Smooth muscle cell (in vitro differentiated cells): Measurements from ENCODE around the gene FHIT. TPM values are rescaled to one million over a fixed set of nuclear protein-coding genes. Genes with fewer than 3 reads are reported as not detected.

Source experiments
- DNase-seq: peaks from one replicate; lab custom pipeline; 2025; ENCODE audit not compliant: unreplicated experiment; lab: John Stamatoyannopoulos, UW
- H2AFZ ChIP-seq: fragments of 200-600 bp; sonication (generic); 2 replicates; pipeline ENCODE4 v1.6.0; 2016; ENCODE audit warnings: antibody characterized with exemption, low read depth, mild to moderate bottlenecking
- H3F3A ChIP-seq: fragments of 200-600 bp; sonication (generic); 2 replicates; pipeline ENCODE4 v1.6.0; 2017; ENCODE audit warnings: antibody characterized with exemption, low read depth
- H3K27ac ChIP-seq: fragments of 200-600 bp; sonication (generic); 2 replicates; pipeline ENCODE4 v1.5.1; 2016; ENCODE audit warnings: low read depth, mild to moderate bottlenecking
- H3K27me3 ChIP-seq: fragments of 200-600 bp; sonication (generic); 2 replicates; pipeline ENCODE4 v1.6.1; 2016; ENCODE audit warnings: low read depth, mild to moderate bottlenecking
- H3K36me3 ChIP-seq: fragments of 200-600 bp; sonication (generic); 2 replicates; pipeline ENCODE4 v1.5.1; 2016; ENCODE audit warnings: low read depth
- H3K4me1 ChIP-seq: fragments of 200-600 bp; sonication (generic); 2 replicates; pipeline ENCODE4 v1.5.1; 2016; ENCODE audit warnings: low read depth
- H3K4me2 ChIP-seq: fragments of 200-600 bp; sonication (generic); 2 replicates; pipeline ENCODE4 v1.6.0; 2016; ENCODE audit warnings: mild to moderate bottlenecking
- H3K4me3 ChIP-seq: fragments of 200-600 bp; sonication (generic); 2 replicates; pipeline ENCODE4 v1.5.1; 2016; ENCODE audit warnings: mild to moderate bottlenecking
- H3K79me2 ChIP-seq: fragments of 200-600 bp; sonication (generic); 2 replicates; pipeline ENCODE4 v1.6.0; 2016; ENCODE audit warnings: low read depth, mild to moderate bottlenecking
- H3K9ac ChIP-seq: fragments of 200-600 bp; sonication (generic); 2 replicates; pipeline ENCODE4 v1.6.0; 2016; ENCODE audit warnings: low read depth
- H3K9me3 ChIP-seq: fragments of 200-600 bp; sonication (generic); replicated peaks from 2 replicates; pipeline ENCODE4 v1.5.1; 2016; ENCODE audit warnings: low read depth
- H4K20me1 ChIP-seq: fragments of 200-600 bp; sonication (generic); 2 replicates; pipeline ENCODE4 v1.6.0; 2016; ENCODE audit warnings: low read depth
- CTCF ChIP-seq: fragments of 200-600 bp; sonication (generic); IDR thresholded peaks from 2 replicates; pipeline ENCODE4 v1.5.1; 2017; ENCODE audit warnings: borderline replicate concordance, mild to moderate bottlenecking, antibody characterized with exemption; ENCODE audit not compliant: insufficient read depth, poor library complexity, severe bottlenecking
- WGBS: methylation state at CpG from one replicate; pipeline ENCODE4 v1.1.7; 2016; ENCODE audit warnings: low lambda C conversion rate; 5-methylcytosine and 5-hydroxymethylcytosine counted together
- polyA plus RNA-seq: library from polyadenylated mRNA; unstranded; fragments of >200 nt; fragmentation: Nextera tagmentation; extraction: Ambion mirVana; gene quantifications from 2 replicates; pipeline ENCODE4 v1.2.1, GENCODE V29; 2016
- total RNA-seq: library from RNA; depleted of rRNA; stranded (reverse); fragments of >200 nt; gene quantifications from 2 replicates; pipeline ENCODE4 v1.2.3, GENCODE V29; 2014

FHIT gene
- total and polyA plus RNA-seq, 2 experiments from 2014 or later = 5.9 to 6.7 TPM

- Histone ChIP-seq H3K27me3 (no peaks in the 10 kb centered on the region), H3K27ac (no peak overlapping the region), H3F3A (no peaks in the 10 kb centered on the region), H3K4me1 (no peaks in the 10 kb centered on the region), H3K36me3 (no peaks in the 10 kb centered on the region), H2AFZ (no peak overlapping the region), H3K79me2 (no peaks in the 10 kb centered on the region), H3K4me3 (no peak overlapping the region), H3K4me2 (no peak overlapping the region), H4K20me1 (no peaks in the 10 kb centered on the region), H3K9me3 (no peaks in the 10 kb centered on the region), H3K9ac (no peak overlapping the region)
- no peak for TF ChIP-seq CTCF
- DNase-seq = no peak
- WGBS = 97% methylated on average over 2 of the region's 2 CpGs
Observed at GRCh38 chr3:59780209-59780608, 1471.0 kb downstream of the FHIT start.

GRCh38 chr3:59779260-59779659 is 1472.0 kb downstream of the FHIT start:
- Histone ChIP-seq H2AFZ (no peak overlapping the region), H3K36me3 (no peaks in the 10 kb centered on the region), H3K9me3 (no peaks in the 10 kb centered on the region), H4K20me1 (no peaks in the 10 kb centered on the region), H3K4me2 (no peak overlapping the region), H3K27ac (no peak overlapping the region), H3K9ac (no peak overlapping the region), H3K27me3 (no peaks in the 10 kb centered on the region), H3K4me1 (peaks cover 3% of the 10 kb centered on the region), H3K4me3 (no peak overlapping the region), H3F3A (peaks cover 1% of the 10 kb centered on the region), H3K79me2 (no peaks in the 10 kb centered on the region)
- DNase-seq = no peak
- no peak for TF ChIP-seq CTCF
- WGBS = 94% methylated on average over 3 of the region's 3 CpGs

- Histone ChIP-seq H3K9ac (no peak overlapping the region), H3F3A (peaks cover 13% of the 10 kb centered on the region), H3K36me3 (no peaks in the 10 kb centered on the region), H2AFZ (no peak overlapping the region), H3K4me3 (no peak overlapping the region), H3K9me3 (no peaks in the 10 kb centered on the region), H3K4me2 (no peak overlapping the region), H3K27me3 (no peaks in the 10 kb centered on the region), H3K27ac (no peak overlapping the region), H3K79me2 (no peaks in the 10 kb centered on the region), H4K20me1 (no peaks in the 10 kb centered on the region), H3K4me1 (peaks cover 13% of the 10 kb centered on the region)
- 80% methylated on average over 3 of the region's 3 CpGs for WGBS
- TF ChIP-seq CTCF = no peak
- no peak for DNase-seq
Observed at GRCh38 chr3:59777667-59778077, 1473.6 kb downstream of the FHIT start.

- Histone ChIP-seq H3K4me2 (no peak overlapping the region), H3K4me1 (peaks cover 15% of the 10 kb centered on the region), H3K36me3 (no peaks in the 10 kb centered on the region), H3F3A (peaks cover 19% of the 10 kb centered on the region), H3K27ac (no peak overlapping the region), H3K79me2 (no peaks in the 10 kb centered on the region), H4K20me1 (no peaks in the 10 kb centered on the region), H3K9me3 (no peaks in the 10 kb centered on the region), H3K27me3 (no peaks in the 10 kb centered on the region), H3K9ac (no peak overlapping the region), H2AFZ (no peak overlapping the region), H3K4me3 (no peak overlapping the region)
- DNase-seq = no peak
- no peak for TF ChIP-seq CTCF
- WGBS = 82% methylated on average over 7 of the region's 7 CpGs
Observed at GRCh38 chr3:59777066-59777465, 1474.2 kb downstream of the FHIT start.
